AG04449 (cell line): ENCODE measurements around the gene TTLL11.
"Not testable (repeated sequence)": the region's sequence is repeated elsewhere in the genome, so short reads cannot be mapped to it uniquely, and the experiment has no call there.

Experiments used
- CTCF ChIA-PET: fragments of 350-600 bp; formaldehyde crosslinking; extraction: SDS; loops from one replicate; lab custom pipeline; 2021; ENCODE audit warnings: antibody characterized with exemption; lab: Yijun Ruan, JAX
- POLR2A ChIA-PET: fragments of 400-600, 350-600 bp; formaldehyde crosslinking; extraction: SDS; loops from one replicate; lab custom pipeline; 2020; ENCODE audit warnings: antibody characterized with exemption, inconsistent platforms; lab: Yijun Ruan, JAX
- DNase-seq: peaks from one replicate; pipeline ENCODE4 v3.0.0-alpha.2; 2010; ENCODE audit warnings: low read depth, low spot score
- H3K4me3 ChIP-seq: 2 replicates; pipeline ENCODE4 v1.5.1; 2011; ENCODE audit warnings: low read depth, mild to moderate bottlenecking, control low read depth, low read length
- CTCF ChIP-seq: IDR thresholded peaks from one replicate; pipeline ENCODE4 v1.5.1; 2011; ENCODE audit warnings: mild to moderate bottlenecking, moderate library complexity, low read length, control low read depth, inconsistent platforms; ENCODE audit not compliant: insufficient read depth; ENCODE audit errors: missing control alignments

The TTLL11 gene

GRCh38 chr9:122119721-122120120, 26.6 kb upstream of the TTLL11 start:
- ChIA-PET CTCF (interaction anchor here (1.1 to 24.0 kb wide), 8 partner anchors 11 to 575 kb away, joined by 3 to 831 read pairs (median 108); partner anchors contain the start of gene TTLL11), POLR2A (no interaction called here)

GRCh38 chr9:122119166-122119521, 26.0 kb upstream of the TTLL11 start:
- H3K4me3 ChIP-seq: no peak overlapping the region
- TF ChIP-seq CTCF: no peak
- ChIA-PET POLR2A (no interaction called here), CTCF (interaction anchor here (1.1 to 24.0 kb wide), 7 partner anchors 11 to 575 kb away, joined by 3 to 831 read pairs (median 122); partner anchors contain the start of gene TTLL11)
- no peak for DNase-seq

More at GRCh38 chr9:122119721-122120120, 26.6 kb upstream of the TTLL11 start:
- no peak for TF ChIP-seq CTCF
- H3K4me3 ChIP-seq: no peak overlapping the region
- DNase-seq: no peak

- ChIA-PET CTCF (interaction anchor here (7.8 to 24.0 kb wide), 4 partner anchors 10 to 227 kb away, joined by 93 to 831 read pairs (median 408); partner anchors contain the start of gene TTLL11), POLR2A (no interaction called here)
- no peak for TF ChIP-seq CTCF
- DNase-seq: no peak
- H3K4me3 ChIP-seq: no peak overlapping the region
These were observed 25.4 kb upstream of the TTLL11 start for GRCh38 chr9:122118343-122119165.

- DNase-seq, H3K4me3 ChIP-seq, POLR2A ChIA-PET: not testable (repeated sequence)
- CTCF ChIA-PET: interaction anchor here (0.7 to 24.0 kb wide), 6 partner anchors 6 to 571 kb away, joined by 3 to 831 read pairs (median 52); partner anchors contain the start of gene TTLL11
These were observed 24.1 kb upstream of the TTLL11 start for GRCh38 chr9:122117241-122117640.

GRCh38 chr9:122116448-122117173, 23.5 kb upstream of the TTLL11 start:
- ChIA-PET POLR2A (no interaction called here), CTCF (interaction anchor here (0.7 to 24.0 kb wide), 6 partner anchors 7 to 571 kb away, joined by 3 to 831 read pairs (median 52); partner anchors contain the start of gene TTLL11)
- TF ChIP-seq CTCF: no peak
- no peak overlapping the region for H3K4me3 ChIP-seq
- DNase-seq: no peak

GRCh38 chr9:122116040-122116439, 22.9 kb upstream of the TTLL11 start:
- CTCF ChIA-PET: interaction anchor here (4.2 to 24.0 kb wide), 4 partner anchors 8 to 230 kb away, joined by 23 to 831 read pairs (median 386); partner anchors contain the start of gene TTLL11

More at GRCh38 chr9:122116040-122116439, 22.9 kb upstream of the TTLL11 start:
- DNase-seq: no peak
- TF ChIP-seq CTCF: no peak
- no peak overlapping the region for H3K4me3 ChIP-seq
- POLR2A ChIA-PET: no interaction called here
